Measurements from ENCODE around the gene CAPN11. TPM values are rescaled to one million over a fixed set of nuclear protein-coding genes. Genes with fewer than 3 reads are reported as not detected.

Gene CAPN11
- total RNA-seq (1 to 10 TPM; 1.3 to 1.5 TPM), total RNA-seq (0 to 2.0 (median 0.15) reads per million in 172 experiments)
- polyA plus RNA-seq (2013, experiment 1 of 2), result not detected
- 0.05 TPM for polyA plus RNA-seq (2013, experiment 2 of 2)

GRCh38 chr6:44158770-44159228, at the start of gene CAPN11:
CAPN11 (plus strand) TSS chr6:44158820; CDS start chr6:44158849, 29 bp downstream.
- peaks cover 8% of the 10 kb centered on the region for H3K4me1 ChIP-seq (ENCODE audit: insufficient read depth, low read length)
- no peaks in the 10 kb centered on the region for H3K27me3 ChIP-seq (ENCODE audit: control insufficient read depth in 1 of 2, insufficient read depth in 2 of 2, low read length in 2 of 2)
- intact Hi-C loops (cut with DNase I, micrococcal nuclease), result no loop called here
- H3K4me1 Mint-ChIP-seq (ENCODE audit: low read depth), result no peaks in the 10 kb centered on the region
- no peak within 1 kb of the TSS for H3K27ac Mint-ChIP-seq
- POLR2A ChIA-PET, result no interaction called here
- DNase-seq, result no peak
- H3K9me3 ChIP-seq (ENCODE audit: control insufficient read depth in 1 of 2, insufficient read depth in 1 of 2, low read length in 2 of 2), result no peaks in the 10 kb centered on the region
- H3K9me3 Mint-ChIP-seq, result no peaks in the 10 kb centered on the region
- H3K4me3 ChIP-seq (ENCODE audit: low read length), result no peak within 1 kb of the TSS
- no peak within 1 kb of the TSS for H3K27ac ChIP-seq (ENCODE audit: low read depth in 1 of 2, low read length in 2 of 2)
- H3K27me3 Mint-ChIP-seq, result no peaks in the 10 kb centered on the region
- CTCF ChIA-PET, result no interaction called here
- no peak within 1 kb of the TSS for H3K4me3 Mint-ChIP-seq
- TF ChIP-seq CTCF (IDR thresholded peaks at IDR 0.05), result no peak
- no peak for ATAC-seq (ENCODE audit: poor library complexity)
- H3K36me3 Mint-ChIP-seq (ENCODE audit: low read depth), result no peaks in the 10 kb centered on the region
- no peaks in the 10 kb centered on the region for H3K36me3 ChIP-seq (ENCODE audit: insufficient read depth, low read length)

GRCh38 chr6:44109212-44109611, 49.4 kb upstream of the CAPN11 start:
- no peak overlapping the region for H3K27ac Mint-ChIP-seq
- H3K36me3 Mint-ChIP-seq (ENCODE audit: low read depth), result peaks cover 74% of the 10 kb centered on the region
- H3K27ac ChIP-seq (ENCODE audit: low read depth in 1 of 2, low read length in 2 of 2), result no peak overlapping the region
- no peaks in the 10 kb centered on the region for H3K4me1 ChIP-seq (ENCODE audit: insufficient read depth, low read length)
- H3K4me1 Mint-ChIP-seq (ENCODE audit: low read depth), result peaks cover 21% of the 10 kb centered on the region
- H3K9me3 ChIP-seq (ENCODE audit: control insufficient read depth in 1 of 2, insufficient read depth in 1 of 2, low read length in 2 of 2), result no peaks in the 10 kb centered on the region
- no peak overlapping the region for H3K4me3 Mint-ChIP-seq
- no peaks in the 10 kb centered on the region for H3K9me3 Mint-ChIP-seq
- no peak for TF ChIP-seq CTCF (IDR thresholded peaks at IDR 0.05)
- no peaks in the 10 kb centered on the region for H3K27me3 ChIP-seq (ENCODE audit: control insufficient read depth in 1 of 2, insufficient read depth in 2 of 2, low read length in 2 of 2)
- H3K4me3 ChIP-seq (ENCODE audit: low read length), result no peak overlapping the region
- intact Hi-C loops (cut with DNase I, micrococcal nuclease), result no loop called here
- no peaks in the 10 kb centered on the region for H3K27me3 Mint-ChIP-seq
- CTCF ChIA-PET, result no interaction called here
- ATAC-seq (ENCODE audit: poor library complexity), result no peak
- POLR2A ChIA-PET, result no interaction called here
- no peak for DNase-seq
- peaks cover 60% of the 10 kb centered on the region for H3K36me3 ChIP-seq (ENCODE audit: insufficient read depth, low read length)

- intact Hi-C loops (cut with DNase I, micrococcal nuclease), result no loop called here
- ATAC-seq (ENCODE audit: poor library complexity) (no peak), DNase-seq (no peak)
- Mint-ChIP-seq H3K9me3 (no peaks in the 10 kb centered on the region), H3K4me1 (ENCODE audit: low read depth) (peaks cover 21% of the 10 kb centered on the region), H3K27me3 (no peaks in the 10 kb centered on the region), H3K36me3 (ENCODE audit: low read depth) (peaks cover 78% of the 10 kb centered on the region), H3K27ac (peak overlapping the region; percentile 9), H3K4me3 (no peak overlapping the region)
- Histone ChIP-seq H3K4me3 (ENCODE audit: low read length) (no peak overlapping the region), H3K27me3 (ENCODE audit: control insufficient read depth in 1 of 2, insufficient read depth in 2 of 2, low read length in 2 of 2) (no peaks in the 10 kb centered on the region), H3K36me3 (ENCODE audit: insufficient read depth, low read length) (peaks cover 60% of the 10 kb centered on the region), H3K4me1 (ENCODE audit: insufficient read depth, low read length) (no peaks in the 10 kb centered on the region), H3K27ac (ENCODE audit: low read depth in 1 of 2, low read length in 2 of 2) (no peak overlapping the region), H3K9me3 (ENCODE audit: control insufficient read depth in 1 of 2, insufficient read depth in 1 of 2, low read length in 2 of 2) (no peaks in the 10 kb centered on the region)
- TF ChIP-seq CTCF (IDR thresholded peaks at IDR 0.05), result no peak
- ChIA-PET POLR2A (no interaction called here), CTCF (no interaction called here)
Observed at GRCh38 chr6:44110005-44110676, 48.5 kb upstream of the CAPN11 start.

Data from CD4-positive, alpha-beta T cell (primary cell).